ENCODE results near the gene DGKE. TPM values are rescaled to one million over a fixed set of nuclear protein-coding genes. Genes with fewer than 3 reads are reported as not detected.

Gene DGKE
- total and polyA plus RNA-seq, 8 donors = 1.8 to 7.6 (median 4.4) TPM

DNA sequence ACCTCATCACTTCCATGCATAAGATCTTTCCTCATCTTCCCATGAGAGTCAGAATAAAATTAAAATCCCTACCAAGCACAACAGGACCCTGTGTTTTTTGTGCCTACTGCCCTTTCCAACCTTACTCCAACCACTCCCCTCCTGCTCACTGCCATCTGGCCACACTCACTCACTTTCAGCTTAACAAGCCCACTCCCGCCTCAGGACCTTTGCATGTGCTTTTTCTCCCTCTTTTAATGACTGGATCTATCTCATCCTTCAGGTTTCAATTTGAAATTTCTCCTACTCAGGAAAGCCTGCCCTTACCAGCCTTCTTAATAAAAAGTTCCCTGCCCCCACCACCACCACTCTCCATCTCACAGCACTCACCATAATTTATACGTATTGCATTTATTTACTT, 14.9 kb upstream of the DGKE start:
- intact Hi-C loops (cut with DNase I) = loop anchor here in 1 of 3 donors (10.0 kb wide), 1 partner anchor 116 kb away; no protein-coding TSS in a partner anchor
- DNase-seq = no peak

DNA sequence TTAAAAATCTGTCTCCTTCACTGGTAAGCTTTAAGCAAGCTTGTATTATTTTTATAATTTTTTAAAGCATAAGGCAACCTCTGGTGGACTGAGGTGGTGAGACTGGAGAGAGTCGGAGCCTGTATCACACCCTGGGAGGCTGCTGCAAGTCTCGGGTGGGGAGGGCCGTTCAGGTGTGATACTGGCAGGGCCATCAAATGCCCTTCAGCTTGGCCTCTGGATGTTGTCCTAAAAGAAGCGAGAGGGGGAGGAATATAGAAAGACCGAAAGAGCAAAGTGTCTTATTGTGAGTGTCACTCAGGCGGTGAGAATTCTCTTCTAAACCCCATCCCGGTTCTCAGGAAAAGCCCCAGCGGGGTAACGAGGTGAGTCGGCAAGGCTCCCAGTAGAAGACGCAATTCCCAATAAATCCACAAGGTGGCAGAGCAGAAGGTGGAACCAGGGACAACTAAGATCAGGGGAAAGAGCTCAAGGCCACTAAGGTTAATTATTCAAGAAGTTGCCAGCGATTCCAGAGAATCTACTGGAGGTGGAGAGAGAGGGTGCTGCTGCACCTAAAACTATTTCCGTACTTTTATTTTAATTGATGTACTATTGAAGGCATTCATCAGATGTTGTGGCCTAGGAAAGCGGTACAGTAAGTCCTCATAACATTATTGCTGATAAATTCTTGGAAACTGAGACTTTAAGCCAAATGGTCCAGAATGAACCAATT, 14.4 kb upstream of the DGKE start:
- H3K4me3 ChIP-seq = peak overlapping the region in 1 of 4 donors; percentile 3
- intact Hi-C loops (cut with DNase I) = loop anchor here in 1 of 3 donors (10.0 kb wide), 1 partner anchor 115 kb away; no protein-coding TSS in a partner anchor
- FAIRE-seq = peak; percentile 29
- peak; percentile 88 to 95 (median 94) for ATAC-seq
- H3K9me3 ChIP-seq = no peaks in the 10 kb centered on the region
- no peaks in the 10 kb centered on the region for H3K27me3 ChIP-seq
- peaks cover 3 to 30% (median 21%) of the 10 kb centered on the region in 3 donors for H3K4me1 ChIP-seq
- peak in 4 of 6 donors; percentile 62 to 91 (median 80) for DNase-seq
- TF ChIP-seq, protein P1, sequence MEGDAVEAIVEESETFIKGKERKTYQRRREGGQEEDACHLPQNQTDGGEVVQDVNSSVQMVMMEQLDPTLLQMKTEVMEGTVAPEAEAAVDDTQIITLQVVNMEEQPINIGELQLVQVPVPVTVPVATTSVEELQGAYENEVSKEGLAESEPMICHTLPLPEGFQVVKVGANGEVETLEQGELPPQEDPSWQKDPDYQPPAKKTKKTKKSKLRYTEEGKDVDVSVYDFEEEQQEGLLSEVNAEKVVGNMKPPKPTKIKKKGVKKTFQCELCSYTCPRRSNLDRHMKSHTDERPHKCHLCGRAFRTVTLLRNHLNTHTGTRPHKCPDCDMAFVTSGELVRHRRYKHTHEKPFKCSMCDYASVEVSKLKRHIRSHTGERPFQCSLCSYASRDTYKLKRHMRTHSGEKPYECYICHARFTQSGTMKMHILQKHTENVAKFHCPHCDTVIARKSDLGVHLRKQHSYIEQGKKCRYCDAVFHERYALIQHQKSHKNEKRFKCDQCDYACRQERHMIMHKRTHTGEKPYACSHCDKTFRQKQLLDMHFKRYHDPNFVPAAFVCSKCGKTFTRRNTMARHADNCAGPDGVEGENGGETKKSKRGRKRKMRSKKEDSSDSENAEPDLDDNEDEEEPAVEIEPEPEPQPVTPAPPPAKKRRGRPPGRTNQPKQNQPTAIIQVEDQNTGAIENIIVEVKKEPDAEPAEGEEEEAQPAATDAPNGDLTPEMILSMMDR (IDR thresholded peaks at IDR 0.05) = peak; percentile 84 to 91 (median 90)
- WGBS, 2 donors = 5 to 8% methylated on average over 14 of the region's 14 CpGs
- H3K27ac ChIP-seq = peak overlapping the region in 2 of 4 donors; percentile 37 to 60
- no peaks in the 10 kb centered on the region for H3K36me3 ChIP-seq

More for the DNA sequence above, 14.9 kb upstream of the DGKE start:
- no peaks in the 10 kb centered on the region for H3K27me3 ChIP-seq
- no peak overlapping the region for H3K27ac ChIP-seq
- WGBS, 2 donors = 89 to 93% methylated on average over 2 of the region's 2 CpGs
- TF ChIP-seq, protein P1 (IDR thresholded peaks at IDR 0.05) = no peak
- H3K9me3 ChIP-seq = no peaks in the 10 kb centered on the region
- FAIRE-seq (no peak), ATAC-seq (no peak)
- H3K4me3 ChIP-seq = no peak overlapping the region
- H3K4me1 ChIP-seq = peaks cover 3 to 30% (median 19%) of the 10 kb centered on the region in 3 donors
- no peaks in the 10 kb centered on the region for H3K36me3 ChIP-seq

DNA sequence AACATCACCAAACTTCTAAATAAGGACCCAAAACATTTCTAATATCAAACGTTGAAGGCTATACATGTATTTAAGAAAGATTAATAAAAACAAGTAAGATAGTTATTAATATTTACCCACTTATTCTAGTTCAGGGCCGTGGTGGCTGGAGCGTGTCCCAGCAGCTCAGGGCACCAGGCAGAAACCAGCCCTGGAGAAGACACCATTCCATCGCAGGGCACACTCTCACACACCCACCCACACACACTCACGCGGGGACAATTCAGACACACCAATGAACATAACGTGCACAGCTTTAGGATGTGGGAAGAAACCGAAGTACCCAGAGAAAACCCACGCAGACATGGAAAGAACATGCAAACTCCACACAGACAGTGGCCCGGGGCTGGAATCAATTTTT, 13.7 kb upstream of the DGKE start:
- H3K27ac ChIP-seq = peak overlapping the region in 2 of 4 donors; percentile 37 to 60
- no peak for DNase-seq
- ATAC-seq = peak in 3 of 4 donors; percentile 16 to 47 (median 23)
- H3K4me1 ChIP-seq = peaks cover 3 to 34% (median 25%) of the 10 kb centered on the region in 3 donors
- no peak for FAIRE-seq
- H3K36me3 ChIP-seq = no peaks in the 10 kb centered on the region
- H3K9me3 ChIP-seq = no peaks in the 10 kb centered on the region
- 35% methylated on average over 10 of the region's 10 CpGs for WGBS, 2 donors
- H3K27me3 ChIP-seq = no peaks in the 10 kb centered on the region
- H3K4me3 ChIP-seq = peak overlapping the region in 1 of 4 donors; percentile 3
- intact Hi-C loops (cut with DNase I) = no loop called here
- TF ChIP-seq, protein P1 (IDR thresholded peaks at IDR 0.05) = no peak

DNA sequence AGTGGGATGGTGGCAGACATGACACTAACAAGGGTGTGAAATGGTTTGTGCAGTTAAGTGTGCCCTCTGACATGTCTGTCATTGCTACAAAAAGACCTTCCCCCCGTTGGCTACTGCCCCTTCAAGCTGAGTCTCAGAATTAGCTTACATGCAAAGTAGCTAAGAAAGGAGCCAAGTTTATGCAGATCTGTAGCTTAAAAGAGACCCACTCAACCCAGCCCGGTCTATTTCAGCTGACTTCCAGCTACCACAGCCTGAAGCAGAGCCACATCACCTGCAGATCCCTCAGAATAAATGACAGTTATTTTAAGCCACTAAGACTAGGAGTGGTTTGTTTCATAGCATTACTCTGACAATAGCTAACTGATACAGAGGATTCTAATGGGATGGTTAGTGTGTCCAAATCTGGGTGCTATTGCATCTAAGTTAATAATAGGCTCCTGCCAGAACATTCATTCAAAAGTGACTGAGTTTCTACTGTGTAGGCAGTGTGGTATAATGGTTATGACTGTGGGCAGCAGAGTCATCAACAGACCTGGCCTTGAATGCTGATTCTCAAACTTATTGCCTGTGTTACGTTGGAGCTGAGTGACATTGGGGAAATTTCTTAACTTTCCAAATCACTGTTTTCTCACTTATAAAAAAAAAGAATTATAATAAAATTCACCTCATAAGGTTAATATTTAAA, 12.0 kb upstream of the DGKE start:
- TF ChIP-seq, protein P1 (IDR thresholded peaks at IDR 0.05) = no peak
- intact Hi-C loops (cut with DNase I) = no loop called here
- DNase-seq = no peak
- Histone ChIP-seq H3K27ac (no peak overlapping the region), H3K4me1 (peaks cover 10 to 45% (median 36%) of the 10 kb centered on the region in 3 donors), H3K36me3 (no peaks in the 10 kb centered on the region), H3K4me3 (no peak overlapping the region), H3K9me3 (no peaks in the 10 kb centered on the region), H3K27me3 (no peaks in the 10 kb centered on the region)
- ATAC-seq = no peak
- FAIRE-seq = no peak
- 74 to 76% methylated on average over 3 of the region's 3 CpGs for WGBS, 2 donors

Data from pancreas (tissue), 10 donors.